Lower leg skin (tissue), 3 donors: ENCODE results near the gene ARHGEF2.

ENCODE experiments used
- CTCF ChIP-seq, 3 donors: fragments of 450-650 bp; IDR thresholded peaks; one replicate each; pipeline ENCODE4 v1.5.1; 2016; ENCODE audit warnings: antibody characterized with exemption in 3 of 3, mild to moderate bottlenecking in 3 of 3, moderate library complexity in 2 of 3
- POLR2A ChIP-seq, 2 donors: fragments of 450-650 bp; IDR thresholded peaks; one replicate each; pipeline ENCODE4 v1.6.1; 2016 to 2017; ENCODE audit warnings: antibody characterized with exemption in 2 of 2, mild to moderate bottlenecking in 1 of 2, moderate library complexity in 1 of 2

- TF ChIP-seq CTCF (IDR thresholded peaks at IDR 0.05), result no peak
- no peak for TF ChIP-seq POLR2A (IDR thresholded peaks at IDR 0.05)
These were observed 27.5 kb downstream of the ARHGEF2 start for GRCh38 chr1:155950829-155951228.
